Endothelial cell of umbilical vein (primary cell): ENCODE data around the gene MSMB. TPM values are rescaled to one million over a fixed set of nuclear protein-coding genes. Genes with fewer than 3 reads are reported as not detected.

Source experiments
- BruUV-seq: library from RNA; stranded (reverse); fragments of 400-500 nt; replicated peaks from 2 replicates; lab custom pipeline; 2021; lab: Mats Ljungman, UMichigan
- CTCF ChIA-PET: fragments of 300-600, 350-600 bp; sonication (Branson Sonifier 250); formaldehyde crosslinking; loops from one replicate; lab custom pipeline; 2021; ENCODE audit warnings: antibody characterized with exemption, inconsistent platforms; lab: Charles Lee
- POLR2A ChIA-PET: fragments of 300-600, 350-600 bp; sonication (Branson Sonifier 250); formaldehyde crosslinking; loops from one replicate; lab custom pipeline; 2021; ENCODE audit warnings: antibody characterized with exemption, inconsistent platforms; lab: Charles Lee
- DNase-seq: peaks from one replicate; pipeline ENCODE4 v3.0.0-alpha.2; 2011; ENCODE audit warnings: low read depth, low spot score
- FAIRE-seq: peaks from 2 replicates; lab custom pipeline; 2011; peaks lifted over from hg19 to GRCh38; lab: Jason Lieb, UNC
- H2AFZ ChIP-seq: 2 replicates; pipeline ENCODE4 v1.6.0; 2012; ENCODE audit warnings: low read depth, low read length, control low read depth, inconsistent platforms
- H3K27ac ChIP-seq: 2 replicates; pipeline ENCODE4 v1.5.1; 2011; ENCODE audit warnings: low read depth, mild to moderate bottlenecking, control low read depth, low read length, moderate library complexity; ENCODE audit not compliant: insufficient read depth
- H3K27me3 ChIP-seq, 2 experiments: 2 replicates each; pipeline versions ENCODE4 v1.6.0 to v1.6.1; 2011; ENCODE audit warnings: low read length in 2 of 2, mixed read lengths in 1 of 2; ENCODE audit not compliant: control insufficient read depth in 2 of 2, insufficient read depth in 2 of 2
- H3K36me3 ChIP-seq, 2 experiments: 2 replicates in 1 of 2; 3 replicates in 1 of 2; pipeline ENCODE4 v1.5.1; 2011; ENCODE audit warnings: low read length in 2 of 2, mild to moderate bottlenecking in 1 of 2, moderate library complexity in 1 of 2; ENCODE audit not compliant: control insufficient read depth in 2 of 2, insufficient read depth in 2 of 2; ENCODE audit errors: extremely low read depth in 1 of 2
- H3K4me1 ChIP-seq: 3 replicates; pipeline ENCODE4 v1.5.1; 2011; ENCODE audit warnings: mild to moderate bottlenecking, low read length; ENCODE audit not compliant: control insufficient read depth, insufficient read depth; ENCODE audit errors: extremely low read depth
- H3K4me2 ChIP-seq: 2 replicates; pipeline ENCODE4 v1.6.1; 2011; ENCODE audit warnings: low read length, control low read depth, mixed read lengths; ENCODE audit not compliant: insufficient read depth
- H3K4me3 ChIP-seq, 3 experiments: fragments of 200-600 bp in 1 of 3; sonication (generic), shearing (Covaris generic) in 1 of 3; replicated peaks in 1 of 3; 2 replicates each; pipeline ENCODE4 v1.5.1; 2011 to 2016; ENCODE audit warnings: control low read depth in 3 of 3, low read length in 3 of 3, mild to moderate bottlenecking in 2 of 3, inconsistent platforms in 1 of 3, low read depth in 1 of 3, moderate library complexity in 1 of 3; ENCODE audit not compliant: insufficient read depth in 1 of 3
- H3K79me2 ChIP-seq: 2 replicates; pipeline ENCODE4 v1.6.0; 2012; ENCODE audit warnings: low read length, inconsistent platforms; ENCODE audit not compliant: control insufficient read depth, insufficient read depth
- H3K9ac ChIP-seq: replicated peaks from 2 replicates; pipeline ENCODE3; 2011; ENCODE audit warnings: low read length, control low read depth; ENCODE audit not compliant: insufficient read depth; ENCODE audit errors: extremely low read depth
- H3K9me1 ChIP-seq: replicated peaks from 3 replicates; pipeline ENCODE4 v1.6.0; 2011; ENCODE audit warnings: mild to moderate bottlenecking, low read length; ENCODE audit not compliant: control insufficient read depth, insufficient read depth; ENCODE audit errors: extremely low read depth
- H3K9me3 ChIP-seq: replicated peaks from 2 replicates; pipeline ENCODE4 v1.5.1; 2012; ENCODE audit warnings: low read length, inconsistent platforms; ENCODE audit not compliant: control insufficient read depth, insufficient read depth
- H4K20me1 ChIP-seq: replicated peaks from 2 replicates; pipeline ENCODE3; 2011; ENCODE audit warnings: mild to moderate bottlenecking, low read length; ENCODE audit not compliant: control insufficient read depth, insufficient read depth; ENCODE audit errors: extremely low read depth
- EZH2 ChIP-seq: IDR thresholded peaks from 2 replicates; pipeline ENCODE4 v1.6.1; 2012; ENCODE audit warnings: borderline replicate concordance, low read depth, mild to moderate bottlenecking, moderate library complexity, low read length, inconsistent platforms; ENCODE audit not compliant: severe bottlenecking
- FOS ChIP-seq: IDR thresholded peaks from 2 replicates; pipeline ENCODE4 v1.6.1; 2011; ENCODE audit warnings: mild to moderate bottlenecking, low read length, moderate library complexity, borderline replicate concordance; ENCODE audit not compliant: insufficient read depth
- GATA2 ChIP-seq: IDR thresholded peaks from 2 replicates; pipeline ENCODE4 v1.7.0; 2011; ENCODE audit warnings: low read depth, mild to moderate bottlenecking, moderate library complexity, mixed read lengths, low read length; ENCODE audit not compliant: insufficient read length, insufficient read depth
- JUN ChIP-seq: IDR thresholded peaks from 2 replicates; pipeline ENCODE4 v1.6.1; 2011; ENCODE audit warnings: borderline replicate concordance, low read depth; ENCODE audit not compliant: insufficient read length, insufficient read depth
- MAX ChIP-seq: IDR thresholded peaks from 2 replicates; pipeline ENCODE4 v1.6.1; 2011; ENCODE audit not compliant: insufficient read depth, insufficient read length
- MYC ChIP-seq: IDR thresholded peaks from one replicate; pipeline ENCODE4 v1.6.1; 2011; ENCODE audit warnings: mild to moderate bottlenecking, low read depth, low read length
- POLR2A ChIP-seq: IDR thresholded peaks from 2 replicates; pipeline ENCODE4 v1.6.1; 2012; ENCODE audit warnings: low read depth, mild to moderate bottlenecking, control low read depth, low read length
- POLR2AphosphoS5 ChIP-seq: IDR thresholded peaks from 2 replicates; pipeline ENCODE4 v1.6.1; 2012; ENCODE audit warnings: low read depth, mild to moderate bottlenecking, control low read depth, low read length, moderate library complexity; ENCODE audit not compliant: insufficient read depth
- dilution Hi-C: fragments of 300-500 bp; cut with MboI; formaldehyde crosslinking; loops from one replicate; pipeline ENCODE4 v1.15.0; 2019; ENCODE audit warnings: low sequenced_read_pairs; ENCODE audit not compliant: extremely low pct_ligation_motif_present
- intact Hi-C: fragments of 100-400 bp; cut with micrococcal nuclease; formaldehyde crosslinking; loops from one replicate; pipeline ENCODE4 v1.10.0; 2022
- polyA plus RNA-seq, 4 experiments: library from polyadenylated mRNA; depleted of rRNA in 3 of 4; stranded (reverse) in 3 of 4; unstranded in 1 of 4; fragments of >200 nt; gene quantifications; 2 replicates each; pipeline versions ENCODE4 v1.2.1 to v1.2.3, GENCODE V29; 2011 to 2012; ENCODE audit warnings: missing spikeins in 1 of 4
- total RNA-seq: library from RNA; stranded (reverse); gene quantifications from 2 replicates; pipeline ENCODE4 v1.2.3, GENCODE V29; 2021
- TF ChIP-seq, protein P1 (sequence below), 2 donors: IDR thresholded peaks; 1 replicate in 1 of 2; 2 replicates in 1 of 2; pipeline ENCODE4 v1.5.1; 2011; ENCODE audit warnings: low read length in 2 of 2, mild to moderate bottlenecking in 2 of 2, moderate library complexity in 2 of 2, control low read depth in 1 of 2, inconsistent platforms in 1 of 2, low read depth in 1 of 2; ENCODE audit not compliant: insufficient read depth in 1 of 2; ENCODE audit errors: extremely low read depth in 1 of 2

The MSMB gene
- total and polyA plus RNA-seq, 2 donors (not counting 3 experiments of a cell fraction or from before 2014, with no cell fraction given), result not detected

DNA sequence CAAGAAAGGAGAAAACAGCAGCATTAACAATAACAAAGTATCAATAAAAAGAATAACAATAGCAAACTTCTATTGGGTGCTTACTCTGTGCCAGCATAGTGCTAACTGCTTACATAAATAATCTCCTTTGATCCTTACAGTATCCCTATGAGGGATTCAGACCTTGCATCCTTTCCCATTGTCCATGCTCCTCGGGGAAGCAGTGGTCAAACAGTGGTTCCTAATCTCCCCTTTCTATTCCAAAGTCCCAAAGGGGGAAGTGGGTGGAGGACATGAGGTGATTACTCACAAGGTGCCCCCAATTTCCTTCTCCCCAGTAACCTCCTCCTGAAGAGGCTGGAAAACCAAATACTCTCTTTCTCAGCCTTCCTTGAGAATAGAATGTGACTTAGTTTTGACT is 22.0 kb upstream of the MSMB start:
- FAIRE-seq (no peak), DNase-seq (no peak)
- Histone ChIP-seq H2AFZ (no peak overlapping the region), H3K4me1 (no peaks in the 10 kb centered on the region), H3K9ac (no peak overlapping the region), H4K20me1 (no peaks in the 10 kb centered on the region), H3K9me3 (no peaks in the 10 kb centered on the region), H3K27me3 (no peaks in the 10 kb centered on the region), H3K27ac (no peak overlapping the region), H3K36me3 (no peaks in the 10 kb centered on the region), H3K4me2 (no peak overlapping the region), H3K4me3 (no peak overlapping the region), H3K79me2 (no peaks in the 10 kb centered on the region), H3K9me1 (no peaks in the 10 kb centered on the region)
- intact Hi-C loops (no loop called here), dilution Hi-C loops (no loop called here)
- TF ChIP-seq JUN, result no peak
- no peak for TF ChIP-seq POLR2A
- TF ChIP-seq, protein P1, sequence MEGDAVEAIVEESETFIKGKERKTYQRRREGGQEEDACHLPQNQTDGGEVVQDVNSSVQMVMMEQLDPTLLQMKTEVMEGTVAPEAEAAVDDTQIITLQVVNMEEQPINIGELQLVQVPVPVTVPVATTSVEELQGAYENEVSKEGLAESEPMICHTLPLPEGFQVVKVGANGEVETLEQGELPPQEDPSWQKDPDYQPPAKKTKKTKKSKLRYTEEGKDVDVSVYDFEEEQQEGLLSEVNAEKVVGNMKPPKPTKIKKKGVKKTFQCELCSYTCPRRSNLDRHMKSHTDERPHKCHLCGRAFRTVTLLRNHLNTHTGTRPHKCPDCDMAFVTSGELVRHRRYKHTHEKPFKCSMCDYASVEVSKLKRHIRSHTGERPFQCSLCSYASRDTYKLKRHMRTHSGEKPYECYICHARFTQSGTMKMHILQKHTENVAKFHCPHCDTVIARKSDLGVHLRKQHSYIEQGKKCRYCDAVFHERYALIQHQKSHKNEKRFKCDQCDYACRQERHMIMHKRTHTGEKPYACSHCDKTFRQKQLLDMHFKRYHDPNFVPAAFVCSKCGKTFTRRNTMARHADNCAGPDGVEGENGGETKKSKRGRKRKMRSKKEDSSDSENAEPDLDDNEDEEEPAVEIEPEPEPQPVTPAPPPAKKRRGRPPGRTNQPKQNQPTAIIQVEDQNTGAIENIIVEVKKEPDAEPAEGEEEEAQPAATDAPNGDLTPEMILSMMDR (IDR thresholded peaks at IDR 0.05; ENCODE audit: extremely low read depth in 1 of 2, insufficient read depth in 1 of 2, low read depth in 1 of 2, low read length in 2 of 2), result no peak
- no peak for TF ChIP-seq FOS
- no peak for TF ChIP-seq MYC
- TF ChIP-seq POLR2AphosphoS5, result no peak
- no peak for TF ChIP-seq GATA2
- no peak for TF ChIP-seq MAX
- TF ChIP-seq EZH2, result no peak
- BruUV-seq, result no TSS peak
- ChIA-PET CTCF (no interaction called here), POLR2A (no interaction called here)
